GM12878 (cell line): ENCODE results near the gene P2RX1. TPM values are rescaled to one million over a fixed set of nuclear protein-coding genes. Genes with fewer than 3 reads are reported as not detected.

Experiments used
- NFYA ChIP-seq: IDR thresholded peaks from 2 replicates; pipeline ENCODE4 v1.6.1; 2011; ENCODE audit warnings: low read depth, mild to moderate bottlenecking, low read length, improper control_type of control experiment, borderline replicate concordance
- polyA plus RNA-seq, 11 experiments: library from polyadenylated mRNA; depleted of rRNA in 4 of 11; unstranded in 6 of 11; stranded (reverse) in 5 of 11; fragments of >200 nt; fragmentation: Nextera tagmentation in 4 of 11; fragmentation: Illumina TruSeq in 1 of 11; extraction: Ambion mirVana in 4 of 11; extraction: Trizol in 1 of 11; gene quantifications; 1 replicate in 1 of 11; 2 replicates in 10 of 11; pipeline versions ENCODE4 v1.2.1 to v1.2.3, GENCODE V29; 2011 to 2016; ENCODE audit warnings: inconsistent platforms in 2 of 11, missing spikeins in 2 of 11, low read depth in 1 of 11
- total RNA-seq, 4 experiments: library from RNA; depleted of rRNA in 3 of 4; stranded (reverse); fragments of >200 nt in 3 of 4; fragmentation: Illumina TruSeq in 1 of 4; extraction: Trizol in 1 of 4; gene quantifications; 2 replicates each; pipeline versions ENCODE4 v1.2.1 to v1.2.3, GENCODE V29; 2013 to 2021

The P2RX1 gene
- total and polyA plus RNA-seq, 10 of the 15 experiments (the other 5 are each of a cell fraction or from before 2014, with no cell fraction given) = 0.12 to 6.2 (median 3.4) TPM

- TF ChIP-seq NFYA = no peak
These were observed 69.0 kb downstream of the P2RX1 start (continued) for GRCh38 chr17:3847165-3847670.

Other genes starting within 250 kb of the P2RX1 start
Only the 7 nearest of the 10 such genes appear.
- gene P2RX5, start 220.3 kb downstream of the P2RX1 start, total RNA-seq (2014; rRNA removed) = 22.5 and 25.2 TPM in 2 replicates
- 17.9 and 20.0 TPM in 2 replicates for gene P2RX5, start 220.3 kb downstream of the P2RX1 start, total RNA-seq (2014; rRNA removed; fragmentation: Illumina TruSeq; extraction: Trizol)
- 24.8 and 27.2 TPM in 2 replicates for gene P2RX5, start 220.3 kb downstream of the P2RX1 start, total RNA-seq (2021)
- 5.1 and 10.0 TPM in 2 replicates for gene P2RX5, start 220.3 kb downstream of the P2RX1 start, polyA plus RNA-seq (2011; rRNA removed)
- 18.4 and 28.8 TPM in 2 replicates for gene P2RX5, start 220.3 kb downstream of the P2RX1 start, polyA plus RNA-seq (2014; fragmentation: Illumina TruSeq; extraction: Trizol)
- gene P2RX5, start 220.3 kb downstream of the P2RX1 start, polyA plus RNA-seq (2014; fragmentation: Nextera tagmentation; extraction: Ambion mirVana) = 10 to 100 TPM in 1 of 2 experiments, 1 to 10 TPM in 1; 6.9 to 14.2 TPM
- 18.1 and 22.5 TPM in 2 replicates for gene P2RX5, start 220.3 kb downstream of the P2RX1 start, polyA plus RNA-seq (2014; rRNA removed)
- 10 to 100 TPM; 19.1 to 23.1 TPM for gene P2RX5, start 220.3 kb downstream of the P2RX1 start, polyA plus RNA-seq (2016; fragmentation: Nextera tagmentation; extraction: Ambion mirVana)
- 14.9 and 16.5 TPM in 2 replicates for gene HASPIN, start 192.6 kb downstream of the P2RX1 start, total RNA-seq (2014; rRNA removed)
- gene HASPIN, start 192.6 kb downstream of the P2RX1 start, total RNA-seq (2014; rRNA removed; fragmentation: Illumina TruSeq; extraction: Trizol) = 11.7 and 13.1 TPM in 2 replicates
- 16.5 and 18.0 TPM in 2 replicates for gene HASPIN, start 192.6 kb downstream of the P2RX1 start, total RNA-seq (2021)
- gene HASPIN, start 192.6 kb downstream of the P2RX1 start, polyA plus RNA-seq (2011; rRNA removed) = 6.1 and 7.1 TPM in 2 replicates
- gene HASPIN, start 192.6 kb downstream of the P2RX1 start, polyA plus RNA-seq (2014; fragmentation: Illumina TruSeq; extraction: Trizol) = 13.4 and 16.4 TPM in 2 replicates
- gene HASPIN, start 192.6 kb downstream of the P2RX1 start, polyA plus RNA-seq (2014; fragmentation: Nextera tagmentation; extraction: Ambion mirVana) = under 1 TPM; 0.80 to 0.97 TPM
- 11.4 and 12.2 TPM in 2 replicates for gene HASPIN, start 192.6 kb downstream of the P2RX1 start, polyA plus RNA-seq (2014; rRNA removed)
- 1 to 10 TPM; 8.7 TPM for gene HASPIN, start 192.6 kb downstream of the P2RX1 start, polyA plus RNA-seq (2016; fragmentation: Nextera tagmentation; extraction: Ambion mirVana)
- gene ITGAE, start 115.3 kb downstream of the P2RX1 start, total RNA-seq (2014; rRNA removed) = 19.6 and 19.7 TPM in 2 replicates
- gene ITGAE, start 115.3 kb downstream of the P2RX1 start, total RNA-seq (2014; rRNA removed; fragmentation: Illumina TruSeq; extraction: Trizol) = 19.1 and 21.7 TPM in 2 replicates
- gene ITGAE, start 115.3 kb downstream of the P2RX1 start, total RNA-seq (2021) = 13.1 and 13.6 TPM in 2 replicates
- 41.3 TPM in 2 replicates for gene ITGAE, start 115.3 kb downstream of the P2RX1 start, polyA plus RNA-seq (2011; rRNA removed)
- gene ITGAE, start 115.3 kb downstream of the P2RX1 start, polyA plus RNA-seq (2014; fragmentation: Illumina TruSeq; extraction: Trizol) = 19.2 and 19.4 TPM in 2 replicates
- 100 to 1,000 TPM; 145 to 161 TPM for gene ITGAE, start 115.3 kb downstream of the P2RX1 start, polyA plus RNA-seq (2014; fragmentation: Nextera tagmentation; extraction: Ambion mirVana)
- 28.3 and 33.9 TPM in 2 replicates for gene ITGAE, start 115.3 kb downstream of the P2RX1 start, polyA plus RNA-seq (2014; rRNA removed)
- gene ITGAE, start 115.3 kb downstream of the P2RX1 start, polyA plus RNA-seq (2016; fragmentation: Nextera tagmentation; extraction: Ambion mirVana) = 10 to 100 TPM; 48.0 to 53.0 TPM
- gene NCBP3, start 70.2 kb downstream of the P2RX1 start, total RNA-seq (2014; rRNA removed) = 17.9 and 18.0 TPM in 2 replicates
- gene NCBP3, start 70.2 kb downstream of the P2RX1 start, total RNA-seq (2014; rRNA removed; fragmentation: Illumina TruSeq; extraction: Trizol) = 20.1 and 23.3 TPM in 2 replicates
- gene NCBP3, start 70.2 kb downstream of the P2RX1 start, total RNA-seq (2021) = 22.3 and 27.2 TPM in 2 replicates
- gene NCBP3, start 70.2 kb downstream of the P2RX1 start, polyA plus RNA-seq (2011; rRNA removed) = 28.4 and 37.8 TPM in 2 replicates
- gene NCBP3, start 70.2 kb downstream of the P2RX1 start, polyA plus RNA-seq (2014; fragmentation: Illumina TruSeq; extraction: Trizol) = 23.8 and 32.0 TPM in 2 replicates
- gene NCBP3, start 70.2 kb downstream of the P2RX1 start, polyA plus RNA-seq (2014; fragmentation: Nextera tagmentation; extraction: Ambion mirVana) = 1 to 10 TPM; 5.2 to 8.4 TPM
- 22.2 and 24.0 TPM in 2 replicates for gene NCBP3, start 70.2 kb downstream of the P2RX1 start, polyA plus RNA-seq (2014; rRNA removed)
- gene NCBP3, start 70.2 kb downstream of the P2RX1 start, polyA plus RNA-seq (2016; fragmentation: Nextera tagmentation; extraction: Ambion mirVana) = 10 to 100 TPM; 20.0 to 23.0 TPM
- gene CAMKK1, start 23.4 kb downstream of the P2RX1 start, total RNA-seq (2014; rRNA removed) = 0.27 and 0.62 TPM in 2 replicates
- gene CAMKK1, start 23.4 kb downstream of the P2RX1 start, total RNA-seq (2014; rRNA removed; fragmentation: Illumina TruSeq; extraction: Trizol) = 0.23 and 0.27 TPM in 2 replicates
- 0.49 and 0.58 TPM in 2 replicates for gene CAMKK1, start 23.4 kb downstream of the P2RX1 start, total RNA-seq (2021)
- 0.76 and 0.84 TPM in 2 replicates for gene CAMKK1, start 23.4 kb downstream of the P2RX1 start, polyA plus RNA-seq (2011; rRNA removed)
- 0.17 and 0.34 TPM in 2 replicates for gene CAMKK1, start 23.4 kb downstream of the P2RX1 start, polyA plus RNA-seq (2014; fragmentation: Illumina TruSeq; extraction: Trizol)
- under 1 TPM; 0.06 to 0.09 TPM for gene CAMKK1, start 23.4 kb downstream of the P2RX1 start, polyA plus RNA-seq (2014; fragmentation: Nextera tagmentation; extraction: Ambion mirVana)
- 0.36 and 0.41 TPM in 2 replicates for gene CAMKK1, start 23.4 kb downstream of the P2RX1 start, polyA plus RNA-seq (2014; rRNA removed)
- under 1 TPM; 0.12 to 0.63 TPM for gene CAMKK1, start 23.4 kb downstream of the P2RX1 start, polyA plus RNA-seq (2016; fragmentation: Nextera tagmentation; extraction: Ambion mirVana)
- 42.3 and 48.7 TPM in 2 replicates for gene ATP2A3, start 48.0 kb upstream of the P2RX1 start, total RNA-seq (2014; rRNA removed)
- gene ATP2A3, start 48.0 kb upstream of the P2RX1 start, total RNA-seq (2014; rRNA removed; fragmentation: Illumina TruSeq; extraction: Trizol) = 15.7 and 20.1 TPM in 2 replicates
- gene ATP2A3, start 48.0 kb upstream of the P2RX1 start, total RNA-seq (2021) = 91.7 and 99.2 TPM in 2 replicates
- gene ATP2A3, start 48.0 kb upstream of the P2RX1 start, polyA plus RNA-seq (2011; rRNA removed) = 11.9 and 27.0 TPM in 2 replicates
- gene ATP2A3, start 48.0 kb upstream of the P2RX1 start, polyA plus RNA-seq (2014; fragmentation: Illumina TruSeq; extraction: Trizol) = 11.6 and 26.5 TPM in 2 replicates
- gene ATP2A3, start 48.0 kb upstream of the P2RX1 start, polyA plus RNA-seq (2014; fragmentation: Nextera tagmentation; extraction: Ambion mirVana) = 1 to 10 TPM; 1.0 to 3.0 TPM
- gene ATP2A3, start 48.0 kb upstream of the P2RX1 start, polyA plus RNA-seq (2014; rRNA removed) = 66.4 and 78.9 TPM in 2 replicates
- gene ATP2A3, start 48.0 kb upstream of the P2RX1 start, polyA plus RNA-seq (2016; fragmentation: Nextera tagmentation; extraction: Ambion mirVana) = 10 to 100 TPM; 61.1 to 62.8 TPM
- 26.8 and 30.8 TPM in 2 replicates for gene ZZEF1, start 226.6 kb upstream of the P2RX1 start, total RNA-seq (2014; rRNA removed)
- gene ZZEF1, start 226.6 kb upstream of the P2RX1 start, total RNA-seq (2014; rRNA removed; fragmentation: Illumina TruSeq; extraction: Trizol) = 16.8 and 19.0 TPM in 2 replicates
- gene ZZEF1, start 226.6 kb upstream of the P2RX1 start, total RNA-seq (2021) = 29.3 and 34.3 TPM in 2 replicates
- gene ZZEF1, start 226.6 kb upstream of the P2RX1 start, polyA plus RNA-seq (2011; rRNA removed) = 16.2 and 21.3 TPM in 2 replicates
- 20.1 and 22.7 TPM in 2 replicates for gene ZZEF1, start 226.6 kb upstream of the P2RX1 start, polyA plus RNA-seq (2014; fragmentation: Illumina TruSeq; extraction: Trizol)
- gene ZZEF1, start 226.6 kb upstream of the P2RX1 start, polyA plus RNA-seq (2014; fragmentation: Nextera tagmentation; extraction: Ambion mirVana) = 1 to 10 TPM in 1 of 2 experiments, under 1 TPM in 1; 0.88 to 1.1 TPM
- gene ZZEF1, start 226.6 kb upstream of the P2RX1 start, polyA plus RNA-seq (2014; rRNA removed) = 18.7 and 19.3 TPM in 2 replicates
- gene ZZEF1, start 226.6 kb upstream of the P2RX1 start, polyA plus RNA-seq (2016; fragmentation: Nextera tagmentation; extraction: Ambion mirVana) = 1 to 10 TPM; 6.5 to 6.8 TPM